OCI-LY1 (cell line): ENCODE results near the gene MMP21.

Source experiments
- H2AFZ ChIP-seq: fragments of 200-600 bp; sonication (generic), shearing (Covaris generic); 2 replicates; pipeline ENCODE4 v1.6.0; 2014; ENCODE audit warnings: antibody characterized with exemption, mild to moderate bottlenecking, low read length
- H3F3A ChIP-seq: fragments of 200-600 bp; sonication (generic), shearing (Covaris generic); 2 replicates; pipeline ENCODE4 v1.6.0; 2014; ENCODE audit warnings: mild to moderate bottlenecking, antibody characterized with exemption, low read length, moderate library complexity; ENCODE audit not compliant: insufficient read depth
- H3K27ac ChIP-seq: fragments of 200-600 bp; sonication (generic); 2 replicates; pipeline ENCODE4 v1.5.1; 2014; ENCODE audit warnings: low read length, mixed run types, mild to moderate bottlenecking, low read depth; ENCODE audit not compliant: poor library complexity, severe bottlenecking
- H3K27me3 ChIP-seq: fragments of 200-600 bp; sonication (generic); 2 replicates; pipeline ENCODE4 v1.6.0; 2014; ENCODE audit warnings: antibody characterized with exemption, mild to moderate bottlenecking, low read length, moderate library complexity; ENCODE audit not compliant: insufficient read depth
- H3K36me3 ChIP-seq: fragments of 200-600 bp; sonication (generic); 2 replicates; pipeline ENCODE4 v1.6.1; 2014; ENCODE audit warnings: mild to moderate bottlenecking, antibody characterized with exemption, low read length, moderate library complexity, mixed read lengths; ENCODE audit not compliant: insufficient read depth
- H3K4me1 ChIP-seq: fragments of 200-600 bp; sonication (generic); 2 replicates; pipeline ENCODE4 v1.5.1; 2014; ENCODE audit warnings: mild to moderate bottlenecking, low read length, moderate library complexity; ENCODE audit not compliant: insufficient read depth, severe bottlenecking
- H3K4me2 ChIP-seq: fragments of 200-600 bp; sonication (generic), shearing (Covaris generic); 2 replicates; pipeline ENCODE4 v1.6.1; 2014; ENCODE audit warnings: low read length
- H3K4me3 ChIP-seq: fragments of 200-600 bp; sonication (generic); 2 replicates; pipeline ENCODE4 v1.5.1; 2014; ENCODE audit warnings: low read length, low read depth, mild to moderate bottlenecking, mixed read lengths; ENCODE audit not compliant: poor library complexity, severe bottlenecking
- H3K79me2 ChIP-seq: fragments of 200-600 bp; shearing (Covaris generic); 2 replicates; pipeline ENCODE4 v1.6.1; 2016; ENCODE audit warnings: mixed run types, low read length, mixed read lengths; ENCODE audit not compliant: insufficient read depth
- H3K9ac ChIP-seq: fragments of 200-600 bp; sonication (generic), shearing (Covaris generic); 2 replicates; pipeline ENCODE4 v1.6.1; 2014; ENCODE audit warnings: mild to moderate bottlenecking, low read length, mixed read lengths
- H3K9me2 ChIP-seq: fragments of 200-600 bp; sonication (generic), shearing (Covaris generic); 2 replicates; pipeline ENCODE4 v1.6.1; 2014; ENCODE audit warnings: low read depth, mild to moderate bottlenecking, low read length, mixed read lengths
- H3K9me3 ChIP-seq: fragments of 200-600 bp; shearing (Covaris generic); 2 replicates; pipeline ENCODE4 v1.6.1; 2014; ENCODE audit warnings: low read length, mixed read lengths
- H4K20me1 ChIP-seq: fragments of 200-600 bp; sonication (generic), shearing (Covaris generic); 2 replicates; pipeline ENCODE4 v1.6.0; 2016; ENCODE audit warnings: mild to moderate bottlenecking, low read length; ENCODE audit not compliant: insufficient read depth
- EZH2 ChIP-seq: fragments of 200-600 bp; sonication (generic), shearing (Covaris generic); IDR thresholded peaks from 2 replicates; pipeline ENCODE4 v1.8.0; 2017; ENCODE audit warnings: borderline replicate concordance, mixed run types, mild to moderate bottlenecking, antibody characterized with exemption, low read length, moderate library complexity, mixed read lengths
- TF ChIP-seq, protein P1 (sequence below): fragments of 200-600 bp; sonication (generic), shearing (Covaris generic); IDR thresholded peaks from 2 replicates; pipeline ENCODE4 v1.5.1; 2017; ENCODE audit warnings: mild to moderate bottlenecking, antibody characterized with exemption, low read length, moderate library complexity, mixed read lengths

The MMP21 gene

DNA sequence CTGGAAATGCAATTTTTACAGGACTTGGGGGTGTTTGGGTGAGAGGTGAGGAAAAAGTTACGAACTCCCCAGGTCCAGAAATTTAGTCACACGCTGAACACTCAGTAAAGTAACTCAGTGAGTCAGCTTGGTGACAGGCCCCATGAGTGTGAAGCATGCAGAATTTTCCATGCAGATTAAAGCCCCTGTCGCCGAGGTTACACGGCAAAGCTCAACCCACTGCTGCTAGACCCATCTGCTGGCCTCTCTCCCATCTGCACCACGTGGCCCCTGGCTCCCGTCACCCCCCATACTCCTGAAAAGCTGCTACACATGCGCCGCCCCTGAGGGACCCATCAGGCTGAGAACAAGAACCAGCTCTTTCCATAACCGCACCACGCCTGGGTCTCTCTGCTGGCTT, 7.0 kb upstream of the MMP21 start:
- no peaks in the 10 kb centered on the region for H3K9me3 ChIP-seq
- H3K4me1 ChIP-seq = no peaks in the 10 kb centered on the region
- no peak overlapping the region for H3K4me2 ChIP-seq
- H3F3A ChIP-seq = no peaks in the 10 kb centered on the region
- no peak overlapping the region for H3K27ac ChIP-seq
- H3K4me3 ChIP-seq = no peak overlapping the region
- no peaks in the 10 kb centered on the region for H3K27me3 ChIP-seq
- H4K20me1 ChIP-seq = no peaks in the 10 kb centered on the region
- H2AFZ ChIP-seq = no peak overlapping the region
- no peaks in the 10 kb centered on the region for H3K79me2 ChIP-seq
- H3K36me3 ChIP-seq = no peaks in the 10 kb centered on the region
- no peak for TF ChIP-seq EZH2
- TF ChIP-seq, protein P1, sequence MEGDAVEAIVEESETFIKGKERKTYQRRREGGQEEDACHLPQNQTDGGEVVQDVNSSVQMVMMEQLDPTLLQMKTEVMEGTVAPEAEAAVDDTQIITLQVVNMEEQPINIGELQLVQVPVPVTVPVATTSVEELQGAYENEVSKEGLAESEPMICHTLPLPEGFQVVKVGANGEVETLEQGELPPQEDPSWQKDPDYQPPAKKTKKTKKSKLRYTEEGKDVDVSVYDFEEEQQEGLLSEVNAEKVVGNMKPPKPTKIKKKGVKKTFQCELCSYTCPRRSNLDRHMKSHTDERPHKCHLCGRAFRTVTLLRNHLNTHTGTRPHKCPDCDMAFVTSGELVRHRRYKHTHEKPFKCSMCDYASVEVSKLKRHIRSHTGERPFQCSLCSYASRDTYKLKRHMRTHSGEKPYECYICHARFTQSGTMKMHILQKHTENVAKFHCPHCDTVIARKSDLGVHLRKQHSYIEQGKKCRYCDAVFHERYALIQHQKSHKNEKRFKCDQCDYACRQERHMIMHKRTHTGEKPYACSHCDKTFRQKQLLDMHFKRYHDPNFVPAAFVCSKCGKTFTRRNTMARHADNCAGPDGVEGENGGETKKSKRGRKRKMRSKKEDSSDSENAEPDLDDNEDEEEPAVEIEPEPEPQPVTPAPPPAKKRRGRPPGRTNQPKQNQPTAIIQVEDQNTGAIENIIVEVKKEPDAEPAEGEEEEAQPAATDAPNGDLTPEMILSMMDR = no peak
- no peak overlapping the region for H3K9ac ChIP-seq
- H3K9me2 ChIP-seq = no peaks in the 10 kb centered on the region

DNA sequence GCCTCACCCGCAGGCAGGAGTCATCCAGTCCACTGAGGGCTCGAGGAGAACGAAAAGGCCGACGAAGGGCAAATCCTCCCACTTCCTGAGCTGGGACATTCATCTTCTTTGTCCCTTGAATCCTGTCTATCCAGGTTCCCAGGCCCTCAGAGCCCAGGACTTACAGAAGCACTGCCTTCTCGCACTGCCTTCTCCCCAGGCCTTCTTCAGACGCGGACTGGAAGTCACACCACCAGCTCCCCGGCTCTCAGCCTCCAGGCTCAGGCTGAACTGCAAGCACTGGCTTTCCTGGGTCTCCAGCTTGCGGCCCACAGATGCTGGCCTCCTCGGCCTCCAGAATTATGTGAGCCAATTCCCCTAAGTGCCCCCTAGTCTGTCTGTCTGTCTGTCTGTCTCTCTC, 6.4 kb upstream of the MMP21 start:
- Histone ChIP-seq H3F3A (no peaks in the 10 kb centered on the region), H3K79me2 (no peaks in the 10 kb centered on the region), H3K27ac (no peak overlapping the region), H3K9ac (no peak overlapping the region), H3K4me2 (no peak overlapping the region), H3K9me2 (no peaks in the 10 kb centered on the region), H3K27me3 (no peaks in the 10 kb centered on the region), H3K4me3 (no peak overlapping the region), H2AFZ (no peak overlapping the region), H3K4me1 (no peaks in the 10 kb centered on the region), H3K9me3 (no peaks in the 10 kb centered on the region), H3K36me3 (no peaks in the 10 kb centered on the region), H4K20me1 (no peaks in the 10 kb centered on the region)
- TF ChIP-seq EZH2 = no peak
- TF ChIP-seq, protein P1 = no peak

DNA sequence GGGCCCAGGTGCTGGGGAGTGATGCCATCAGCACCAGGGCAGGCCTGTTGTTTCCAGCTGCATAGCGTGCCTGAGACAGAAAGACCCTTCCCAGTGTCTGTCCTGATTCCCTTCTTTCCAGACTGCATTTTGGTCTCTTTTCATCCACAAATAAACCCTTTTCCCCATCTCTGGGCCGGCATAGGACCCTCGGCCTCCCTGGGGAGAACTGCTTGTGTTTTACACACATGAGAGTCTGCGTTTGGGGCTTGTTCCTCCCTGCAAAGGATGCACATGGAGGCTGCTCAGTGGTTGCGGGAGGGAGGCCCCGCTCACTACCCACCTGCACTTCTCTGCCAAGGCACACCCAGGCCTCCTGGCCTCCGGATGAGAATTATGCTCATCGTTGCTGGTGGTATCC, 5.8 kb upstream of the MMP21 start:
- Histone ChIP-seq H3K9ac (no peak overlapping the region), H3K27ac (no peak overlapping the region), H3K4me1 (no peaks in the 10 kb centered on the region), H4K20me1 (no peaks in the 10 kb centered on the region), H3K79me2 (no peaks in the 10 kb centered on the region), H3K4me3 (no peak overlapping the region), H2AFZ (no peak overlapping the region), H3K4me2 (no peak overlapping the region), H3K9me2 (no peaks in the 10 kb centered on the region), H3K9me3 (no peaks in the 10 kb centered on the region), H3K27me3 (no peaks in the 10 kb centered on the region), H3K36me3 (no peaks in the 10 kb centered on the region), H3F3A (no peaks in the 10 kb centered on the region)
- TF ChIP-seq EZH2 = no peak
- TF ChIP-seq, protein P1 = no peak
